NCI-H2171 treated with DMSO at 0.1 percent for 48 hours (cell line): ENCODE measurements around the gene CHID1.

ENCODE experiments used
- DNase-seq: peaks from one replicate; lab custom pipeline; 2025; lab: John Stamatoyannopoulos, UW

CHID1 gene

DNA sequence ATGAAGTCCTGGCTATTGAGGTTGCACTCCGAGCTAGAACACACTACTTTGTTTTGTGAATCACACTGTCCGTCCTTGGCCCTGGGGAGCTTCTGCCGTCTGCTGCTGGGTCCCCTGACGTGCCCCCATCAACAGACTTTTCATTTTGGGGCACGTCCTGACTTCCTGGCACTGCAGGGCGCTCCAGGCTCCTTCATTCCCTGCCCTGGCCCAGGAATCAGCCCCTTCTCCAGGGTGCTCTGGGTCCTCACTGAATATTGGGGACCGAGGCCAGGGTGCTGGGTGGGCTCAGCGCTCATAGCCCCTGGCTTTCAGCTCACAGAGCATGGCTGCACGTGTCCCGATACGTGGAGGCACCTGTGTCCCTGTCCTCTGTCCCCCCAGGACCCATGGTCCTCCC, 45.7 kb downstream of the CHID1 start:
- no peak for DNase-seq

DNA sequence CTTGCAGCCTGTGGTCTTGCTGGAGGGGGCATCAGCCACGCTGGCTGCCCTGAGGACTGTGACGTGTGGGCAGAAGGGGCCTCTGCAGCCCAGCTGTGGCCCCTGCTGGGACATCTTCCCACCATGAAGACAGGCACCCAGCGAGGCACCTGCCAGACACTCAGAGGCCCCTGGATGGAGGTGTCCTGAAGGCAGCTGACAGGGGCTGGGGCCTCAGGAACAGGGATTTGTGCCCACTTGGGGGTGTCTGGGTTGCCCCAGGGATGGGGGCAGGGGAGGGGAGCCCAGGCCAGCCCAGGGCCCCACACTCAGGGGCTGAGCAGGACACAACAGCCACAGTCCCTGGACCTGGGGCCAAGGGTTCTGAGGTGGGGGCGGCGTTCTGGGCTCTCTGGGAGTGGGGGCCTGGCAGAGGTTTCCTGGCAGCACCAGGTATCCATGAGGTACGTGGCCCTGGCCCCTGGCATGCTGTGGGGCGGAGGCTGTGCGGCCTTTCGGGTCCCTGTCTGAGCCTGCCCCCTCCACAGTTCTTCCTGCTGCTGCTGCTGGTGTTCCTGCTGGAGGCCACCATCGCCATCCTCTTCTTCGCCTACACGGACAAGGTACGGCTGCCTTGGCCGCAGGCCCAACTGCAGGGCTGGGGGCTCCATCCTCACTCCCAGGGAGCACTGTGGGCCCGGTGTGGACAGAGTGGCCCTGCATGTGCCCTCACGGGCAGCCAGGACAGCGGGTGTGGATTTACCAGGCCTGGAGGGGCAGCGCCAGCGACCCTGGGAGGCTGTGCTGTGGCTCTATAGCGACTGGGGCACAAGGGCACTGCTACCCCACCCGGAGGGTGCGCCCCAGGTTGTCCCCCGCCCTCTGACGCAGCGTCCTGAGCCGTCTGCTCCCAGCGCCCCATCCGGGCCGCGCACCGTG, 46.4 kb downstream of the CHID1 start:
- DNase-seq, result no peak

DNA sequence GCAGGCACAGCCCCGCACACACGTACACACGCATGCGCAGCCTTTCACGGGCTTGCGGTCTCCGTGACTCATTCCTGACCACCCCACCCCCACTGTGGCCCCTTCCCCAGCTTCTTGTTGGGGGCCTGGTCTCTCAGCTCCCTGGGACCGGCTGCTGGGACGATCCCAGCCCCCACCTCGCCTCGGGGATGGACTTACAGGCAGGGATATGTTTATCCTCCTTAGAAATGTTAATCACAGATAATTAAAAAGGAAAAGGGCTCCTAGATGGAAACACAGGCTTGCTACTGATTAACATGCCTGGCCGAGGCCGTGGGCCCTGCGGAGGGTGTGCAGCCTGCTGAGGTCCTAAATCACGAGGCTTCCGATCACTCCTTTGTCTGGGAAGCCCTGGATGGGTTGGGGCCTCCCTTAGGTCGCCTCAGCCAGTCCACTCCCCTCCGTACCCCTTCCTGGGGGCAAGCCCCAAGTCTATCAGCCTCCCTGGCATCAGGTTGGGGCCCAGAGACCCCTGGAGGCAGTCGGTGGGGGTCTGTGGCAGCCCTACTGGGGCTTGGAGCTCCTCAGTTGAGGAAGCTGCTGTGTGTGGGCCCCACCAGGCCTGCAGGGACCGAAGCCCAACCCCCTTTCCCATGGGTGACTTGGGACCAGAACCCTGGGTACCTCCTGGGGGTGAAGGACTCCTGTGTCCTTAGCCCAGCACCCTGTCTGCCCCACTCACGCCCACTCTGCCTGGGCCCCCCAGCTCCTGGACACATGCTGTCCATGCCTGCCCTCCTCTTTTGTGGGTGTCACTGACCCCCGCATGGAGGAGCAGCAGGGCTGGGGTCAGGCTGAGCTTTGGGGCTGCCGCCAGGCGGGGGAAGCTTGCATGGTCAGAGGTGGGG, 47.3 kb downstream of the CHID1 start:
- DNase-seq, result no peak

GRCh38 chr11:862696-863022, 48.0 kb downstream of the CHID1 start:
- no peak for DNase-seq

GRCh38 chr11:862081-862661, 48.4 kb downstream of the CHID1 start:
- peak; percentile 31 for DNase-seq

DNA sequence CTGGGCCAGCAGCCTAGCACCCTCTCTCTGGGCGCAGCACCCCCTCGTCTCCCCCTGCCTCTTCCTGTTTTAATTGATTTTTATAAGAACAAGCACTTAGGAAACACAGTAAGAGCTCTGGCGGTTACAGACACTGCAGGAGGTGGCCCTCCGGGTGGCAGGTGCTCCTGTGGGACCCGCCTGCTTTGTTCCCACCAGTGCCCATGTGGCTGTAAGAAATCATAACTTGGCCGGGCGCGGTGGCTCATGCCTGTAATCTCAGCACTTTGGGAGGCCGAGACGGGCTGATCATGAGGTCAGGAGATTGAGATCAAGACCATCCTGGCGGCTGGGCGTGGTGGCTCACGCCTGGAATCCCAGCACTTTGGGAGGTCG, 49.5 kb downstream of the CHID1 start:
- DNase-seq, result no peak

GRCh38 chr11:860234-861104, 50.1 kb downstream of the CHID1 start:
- no peak for DNase-seq

DNA sequence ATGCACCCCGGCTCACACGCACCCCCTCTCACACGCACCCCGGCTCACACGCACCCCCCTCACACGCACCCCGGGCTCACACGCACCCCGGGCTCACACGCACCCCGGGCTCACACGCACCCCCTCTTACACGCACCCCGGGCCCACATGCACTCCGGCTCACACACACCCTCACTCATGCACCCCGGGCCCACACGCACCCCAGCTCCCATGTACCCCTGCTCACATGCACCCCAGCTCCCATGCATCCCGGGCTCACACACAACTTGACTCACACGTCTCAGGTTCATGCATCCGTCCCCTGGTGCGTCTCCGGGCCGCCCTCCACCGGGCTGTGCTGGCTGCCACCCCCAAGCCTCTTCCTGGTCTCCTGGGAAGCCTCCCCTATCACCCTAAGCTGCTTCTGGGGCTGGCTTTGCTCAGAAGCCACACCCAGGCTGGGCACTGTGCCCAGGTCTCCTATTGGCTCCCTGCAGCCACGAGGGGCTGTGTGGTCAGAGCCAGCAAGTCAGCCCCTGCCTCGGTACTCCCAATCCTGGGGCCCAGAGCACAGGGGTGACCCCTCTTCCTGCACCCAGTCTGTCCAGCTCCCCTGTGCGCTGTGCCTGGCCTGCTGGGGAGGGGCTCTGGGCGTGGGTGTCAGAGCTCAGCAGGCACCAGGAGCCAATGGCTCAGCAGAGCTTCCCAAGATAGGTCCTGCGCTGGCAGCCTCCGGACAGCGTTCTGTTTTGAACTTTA, 51.0 kb downstream of the CHID1 start:
- DNase-seq, result peak; percentile 80

GRCh38 chr11:858762-859339, 51.8 kb downstream of the CHID1 start:
- no peak for DNase-seq

DNA sequence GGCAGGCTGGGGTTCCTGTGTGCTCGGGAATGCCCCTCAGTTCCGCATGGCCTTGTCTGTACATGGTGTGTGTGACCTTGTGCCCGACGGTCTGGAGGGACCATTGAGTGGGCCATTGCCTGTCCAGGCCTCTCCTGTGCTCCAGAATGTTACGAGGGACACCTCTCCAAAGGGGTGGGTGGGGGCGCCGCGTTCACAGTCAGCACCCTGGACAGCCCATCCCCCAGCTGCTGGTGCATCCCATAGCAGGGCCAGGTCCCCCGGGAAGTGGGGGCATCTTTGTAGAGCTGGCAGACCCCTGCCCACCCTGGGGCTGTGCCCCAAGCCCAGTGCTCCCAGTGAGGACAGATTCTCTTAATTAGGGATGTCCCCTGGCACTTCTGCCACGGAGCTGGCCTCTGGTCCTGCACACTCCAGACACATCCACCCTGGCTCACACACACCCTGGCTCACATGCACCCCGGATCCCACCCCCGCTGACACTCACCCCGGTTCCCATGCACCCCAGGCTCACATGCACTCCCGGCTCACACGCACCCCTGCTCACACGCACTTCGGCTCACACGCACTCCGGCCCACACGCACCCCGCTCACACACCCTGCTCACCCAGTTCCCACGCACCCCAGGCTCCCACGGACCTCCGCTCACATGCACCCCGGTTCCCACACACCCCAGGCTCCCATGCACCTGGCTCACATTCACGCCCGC, 52.4 kb downstream of the CHID1 start:
- DNase-seq, result no peak

DNA sequence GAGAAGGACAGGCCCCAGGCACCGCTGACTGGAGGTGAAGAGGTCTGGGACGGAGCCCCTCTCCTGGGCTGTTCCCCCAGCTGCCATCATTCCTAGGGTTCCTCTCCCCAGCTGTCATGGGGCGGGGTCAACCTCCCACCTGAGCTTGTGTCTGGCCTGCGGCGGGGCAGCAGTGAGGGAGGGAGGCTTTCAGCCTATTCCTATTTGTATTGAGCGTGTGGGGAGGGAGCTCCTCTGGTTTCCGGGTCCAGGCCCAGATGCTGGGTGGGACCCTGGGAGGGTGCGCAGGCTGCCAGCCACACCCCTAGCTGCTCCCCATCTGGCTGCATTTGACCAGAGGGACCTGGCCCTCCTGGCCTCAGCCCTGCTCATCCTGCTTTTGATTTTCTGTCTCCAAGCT, 54.2 kb downstream of the CHID1 start:
- peak; percentile 58 for DNase-seq

DNA sequence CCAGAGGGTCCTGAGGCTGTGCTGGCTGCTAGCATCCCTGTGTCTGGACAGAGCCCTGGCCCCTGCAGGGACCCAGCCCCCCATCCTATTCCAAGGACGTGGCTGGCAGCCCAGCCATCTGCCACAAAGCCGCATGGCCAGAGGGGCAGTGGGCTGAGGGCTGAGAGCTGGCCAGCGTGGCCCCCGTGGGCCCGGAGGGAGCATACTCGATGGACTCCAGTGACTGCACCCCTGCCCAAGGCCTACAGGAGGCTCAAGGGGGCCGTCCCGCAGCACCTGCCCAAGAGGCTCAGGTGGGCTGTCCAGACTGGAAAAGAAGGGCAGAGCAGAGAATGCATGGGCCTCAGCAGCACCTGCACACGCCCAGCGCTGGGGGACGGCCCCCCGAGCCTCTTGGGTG, 54.8 kb downstream of the CHID1 start:
- DNase-seq, result no peak

GRCh38 chr11:855330-855674, 55.3 kb downstream of the CHID1 start:
- DNase-seq, result no peak

- no peak for DNase-seq
These were observed 55.8 kb downstream of the CHID1 start for GRCh38 chr11:854601-855329.

GRCh38 chr11:853682-854448, 56.7 kb downstream of the CHID1 start:
- DNase-seq, result no peak

DNA sequence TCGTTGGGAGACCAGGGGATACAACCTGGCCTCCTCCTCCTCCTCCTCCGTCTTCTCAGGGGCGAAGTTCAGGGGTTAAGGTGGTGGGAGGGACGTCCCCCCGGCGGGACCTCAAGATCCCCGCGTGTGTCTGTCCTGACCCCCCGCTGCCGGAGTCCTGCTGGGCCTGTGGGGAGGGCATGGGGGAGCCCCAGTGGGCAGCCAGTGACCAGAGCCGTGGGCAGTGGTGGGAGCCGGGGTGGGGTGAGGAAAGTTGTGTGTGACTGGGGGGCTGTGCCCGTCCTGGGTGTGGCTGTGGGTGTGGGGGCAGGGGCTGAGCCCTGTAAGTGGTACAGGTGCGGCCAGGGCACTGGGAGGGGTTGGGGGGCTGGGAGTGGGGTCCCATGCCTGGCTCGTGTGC, 57.8 kb downstream of the CHID1 start:
- DNase-seq, result no peak

GRCh38 chr11:850775-851763, 59.5 kb downstream of the CHID1 start:
- no peak for DNase-seq
